ENCODE results near the gene DHX57. TPM values are rescaled to one million over a fixed set of nuclear protein-coding genes. Genes with fewer than 3 reads are reported as not detected.

Gene DHX57
- total and polyA plus RNA-seq, 2 experiments from 2014 or later, result 13.3 to 32.9 TPM

- Histone ChIP-seq H3K27ac (ENCODE audit: low read depth) (peak overlapping the region; percentile 69), H3K79me2 (replicated peaks; ENCODE audit: insufficient read depth) (0 out of 2 replicates have a peak, but pooled peaks cover 7% of the 10 kb centered on the region), H3K4me1 (ENCODE audit: insufficient read depth) (peaks cover 4% of the 10 kb centered on the region; the same call in 1 of the 2 replicates), H3K4me3 (no peak overlapping the region), H4K20me1 (replicated peaks; ENCODE audit: insufficient read depth) (no peaks in the 10 kb centered on the region), H3K4me2 (no peak overlapping the region), H3K27me3 (ENCODE audit: insufficient read depth) (no peaks in the 10 kb centered on the region), H2AFZ (no peak overlapping the region), H3K36me3 (ENCODE audit: insufficient read depth) (0 out of 2 replicates have a peak, but pooled peaks cover 10% of the 10 kb centered on the region), H3K9me2 (ENCODE audit: insufficient read depth) (no peaks in the 10 kb centered on the region), H3F3A (replicated peaks; ENCODE audit: low read depth) (peaks cover 8% of the 10 kb centered on the region; the same call in 1 of the 2 replicates)
- TF ChIP-seq STAT1 (IDR thresholded peaks at IDR 0.05; ENCODE audit: unreplicated experiment) (no peak), ETS1 (IDR thresholded peaks at IDR 0.05) (no peak), CREB1 (CRISPR knock-in tag; IDR thresholded peaks at IDR 0.05; ENCODE audit: low read depth) (no peak), ZNF331 (CRISPR knock-in tag; IDR thresholded peaks at IDR 0.05; ENCODE audit: low read depth) (no peak), EZH2phosphoT487 (IDR thresholded peaks at IDR 0.05; ENCODE audit: unreplicated experiment) (no peak), EZH2 (IDR thresholded peaks at IDR 0.05; ENCODE audit: low read depth, unreplicated experiment) (no peak), JUNB (IDR thresholded peaks at IDR 0.05; ENCODE audit: unreplicated experiment) (no peak), ZNF462 (CRISPR knock-in tag; IDR thresholded peaks at IDR 0.05) (no peak), ZNF114 (CRISPR knock-in tag; IDR thresholded peaks at IDR 0.05) (no peak), REST (IDR thresholded peaks at IDR 0.05; ENCODE audit: unreplicated experiment) (no peak), NANOG (IDR thresholded peaks at IDR 0.05; ENCODE audit: borderline replicate concordance) (no peak), POLR2AphosphoS5 (IDR thresholded peaks at IDR 0.05; ENCODE audit: low read depth) (no peak)
- TF ChIP-seq, protein P1, sequence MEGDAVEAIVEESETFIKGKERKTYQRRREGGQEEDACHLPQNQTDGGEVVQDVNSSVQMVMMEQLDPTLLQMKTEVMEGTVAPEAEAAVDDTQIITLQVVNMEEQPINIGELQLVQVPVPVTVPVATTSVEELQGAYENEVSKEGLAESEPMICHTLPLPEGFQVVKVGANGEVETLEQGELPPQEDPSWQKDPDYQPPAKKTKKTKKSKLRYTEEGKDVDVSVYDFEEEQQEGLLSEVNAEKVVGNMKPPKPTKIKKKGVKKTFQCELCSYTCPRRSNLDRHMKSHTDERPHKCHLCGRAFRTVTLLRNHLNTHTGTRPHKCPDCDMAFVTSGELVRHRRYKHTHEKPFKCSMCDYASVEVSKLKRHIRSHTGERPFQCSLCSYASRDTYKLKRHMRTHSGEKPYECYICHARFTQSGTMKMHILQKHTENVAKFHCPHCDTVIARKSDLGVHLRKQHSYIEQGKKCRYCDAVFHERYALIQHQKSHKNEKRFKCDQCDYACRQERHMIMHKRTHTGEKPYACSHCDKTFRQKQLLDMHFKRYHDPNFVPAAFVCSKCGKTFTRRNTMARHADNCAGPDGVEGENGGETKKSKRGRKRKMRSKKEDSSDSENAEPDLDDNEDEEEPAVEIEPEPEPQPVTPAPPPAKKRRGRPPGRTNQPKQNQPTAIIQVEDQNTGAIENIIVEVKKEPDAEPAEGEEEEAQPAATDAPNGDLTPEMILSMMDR (conservative IDR thresholded peaks at IDR 0.05; ENCODE audit: low read depth in 2 of 2), result no peak
- Mint-ChIP-seq H3K27me3 (ENCODE audit: insufficient read depth, low read depth, poor library complexity) (peaks cover 4% of the 10 kb centered on the region), H3K4me3 (no peak overlapping the region), H3K36me3 (ENCODE audit: low read depth) (peaks cover 23% of the 10 kb centered on the region), H3K4me1 (no peaks in the 10 kb centered on the region), H3K27ac (no peak overlapping the region; the same call in 1 of the 2 replicates), H3K9me3 (no peaks in the 10 kb centered on the region)
- no peak for ATAC-seq
- DNase-seq (ENCODE audit: low spot score), result no peak
Measured at GRCh38 chr2:38783586-38783985, 92.1 kb downstream of the DHX57 start.

All from GM23338 (cell line).